Endothelial cell of umbilical vein (primary cell): ENCODE data around the gene EMP3. TPM values are rescaled to one million over a fixed set of nuclear protein-coding genes. Genes with fewer than 3 reads are reported as not detected.

Experiments
- BruUV-seq: library from RNA; stranded (reverse); fragments of 400-500 nt; replicated peaks from 2 replicates; lab custom pipeline; 2021; lab: Mats Ljungman, UMichigan
- CTCF ChIA-PET: fragments of 300-600, 350-600 bp; sonication (Branson Sonifier 250); formaldehyde crosslinking; loops from one replicate; lab custom pipeline; 2021; ENCODE audit warnings: antibody characterized with exemption, inconsistent platforms; lab: Charles Lee
- POLR2A ChIA-PET: fragments of 300-600, 350-600 bp; sonication (Branson Sonifier 250); formaldehyde crosslinking; loops from one replicate; lab custom pipeline; 2021; ENCODE audit warnings: antibody characterized with exemption, inconsistent platforms; lab: Charles Lee
- DNase-seq: peaks from one replicate; pipeline ENCODE4 v3.0.0-alpha.2; 2011; ENCODE audit warnings: low read depth, low spot score
- FAIRE-seq: peaks from 2 replicates; lab custom pipeline; 2011; peaks lifted over from hg19 to GRCh38; lab: Jason Lieb, UNC
- H2AFZ ChIP-seq: 2 replicates; pipeline ENCODE4 v1.6.0; 2012; ENCODE audit warnings: low read depth, low read length, control low read depth, inconsistent platforms
- H3K27ac ChIP-seq: 2 replicates; pipeline ENCODE4 v1.5.1; 2011; ENCODE audit warnings: low read depth, mild to moderate bottlenecking, control low read depth, low read length, moderate library complexity; ENCODE audit not compliant: insufficient read depth
- H3K27me3 ChIP-seq, 2 experiments: 2 replicates each; pipeline versions ENCODE4 v1.6.0 to v1.6.1; 2011; ENCODE audit warnings: low read length in 2 of 2, mixed read lengths in 1 of 2; ENCODE audit not compliant: control insufficient read depth in 2 of 2, insufficient read depth in 2 of 2
- H3K36me3 ChIP-seq, 2 experiments: 2 replicates in 1 of 2; 3 replicates in 1 of 2; pipeline ENCODE4 v1.5.1; 2011; ENCODE audit warnings: low read length in 2 of 2, mild to moderate bottlenecking in 1 of 2, moderate library complexity in 1 of 2; ENCODE audit not compliant: control insufficient read depth in 2 of 2, insufficient read depth in 2 of 2; ENCODE audit errors: extremely low read depth in 1 of 2
- H3K4me1 ChIP-seq: 3 replicates; pipeline ENCODE4 v1.5.1; 2011; ENCODE audit warnings: mild to moderate bottlenecking, low read length; ENCODE audit not compliant: control insufficient read depth, insufficient read depth; ENCODE audit errors: extremely low read depth
- H3K4me2 ChIP-seq: 2 replicates; pipeline ENCODE4 v1.6.1; 2011; ENCODE audit warnings: low read length, control low read depth, mixed read lengths; ENCODE audit not compliant: insufficient read depth
- H3K4me3 ChIP-seq, 3 experiments: fragments of 200-600 bp in 1 of 3; sonication (generic), shearing (Covaris generic) in 1 of 3; replicated peaks in 1 of 3; 2 replicates each; pipeline ENCODE4 v1.5.1; 2011 to 2016; ENCODE audit warnings: control low read depth in 3 of 3, low read length in 3 of 3, mild to moderate bottlenecking in 2 of 3, inconsistent platforms in 1 of 3, low read depth in 1 of 3, moderate library complexity in 1 of 3; ENCODE audit not compliant: insufficient read depth in 1 of 3
- H3K79me2 ChIP-seq: 2 replicates; pipeline ENCODE4 v1.6.0; 2012; ENCODE audit warnings: low read length, inconsistent platforms; ENCODE audit not compliant: control insufficient read depth, insufficient read depth
- H3K9ac ChIP-seq: replicated peaks from 2 replicates; pipeline ENCODE3; 2011; ENCODE audit warnings: low read length, control low read depth; ENCODE audit not compliant: insufficient read depth; ENCODE audit errors: extremely low read depth
- H3K9me1 ChIP-seq: replicated peaks from 3 replicates; pipeline ENCODE4 v1.6.0; 2011; ENCODE audit warnings: mild to moderate bottlenecking, low read length; ENCODE audit not compliant: control insufficient read depth, insufficient read depth; ENCODE audit errors: extremely low read depth
- H3K9me3 ChIP-seq: replicated peaks from 2 replicates; pipeline ENCODE4 v1.5.1; 2012; ENCODE audit warnings: low read length, inconsistent platforms; ENCODE audit not compliant: control insufficient read depth, insufficient read depth
- H4K20me1 ChIP-seq: replicated peaks from 2 replicates; pipeline ENCODE3; 2011; ENCODE audit warnings: mild to moderate bottlenecking, low read length; ENCODE audit not compliant: control insufficient read depth, insufficient read depth; ENCODE audit errors: extremely low read depth
- EZH2 ChIP-seq: IDR thresholded peaks from 2 replicates; pipeline ENCODE4 v1.6.1; 2012; ENCODE audit warnings: borderline replicate concordance, low read depth, mild to moderate bottlenecking, moderate library complexity, low read length, inconsistent platforms; ENCODE audit not compliant: severe bottlenecking
- FOS ChIP-seq: IDR thresholded peaks from 2 replicates; pipeline ENCODE4 v1.6.1; 2011; ENCODE audit warnings: mild to moderate bottlenecking, low read length, moderate library complexity, borderline replicate concordance; ENCODE audit not compliant: insufficient read depth
- GATA2 ChIP-seq: IDR thresholded peaks from 2 replicates; pipeline ENCODE4 v1.7.0; 2011; ENCODE audit warnings: low read depth, mild to moderate bottlenecking, moderate library complexity, mixed read lengths, low read length; ENCODE audit not compliant: insufficient read length, insufficient read depth
- JUN ChIP-seq: IDR thresholded peaks from 2 replicates; pipeline ENCODE4 v1.6.1; 2011; ENCODE audit warnings: borderline replicate concordance, low read depth; ENCODE audit not compliant: insufficient read length, insufficient read depth
- MYC ChIP-seq: IDR thresholded peaks from one replicate; pipeline ENCODE4 v1.6.1; 2011; ENCODE audit warnings: mild to moderate bottlenecking, low read depth, low read length
- POLR2A ChIP-seq: IDR thresholded peaks from 2 replicates; pipeline ENCODE4 v1.6.1; 2012; ENCODE audit warnings: low read depth, mild to moderate bottlenecking, control low read depth, low read length
- POLR2AphosphoS5 ChIP-seq: IDR thresholded peaks from 2 replicates; pipeline ENCODE4 v1.6.1; 2012; ENCODE audit warnings: low read depth, mild to moderate bottlenecking, control low read depth, low read length, moderate library complexity; ENCODE audit not compliant: insufficient read depth
- dilution Hi-C: fragments of 300-500 bp; cut with MboI; formaldehyde crosslinking; loops from one replicate; pipeline ENCODE4 v1.15.0; 2019; ENCODE audit warnings: low sequenced_read_pairs; ENCODE audit not compliant: extremely low pct_ligation_motif_present
- intact Hi-C: fragments of 100-400 bp; cut with micrococcal nuclease; formaldehyde crosslinking; loops from one replicate; pipeline ENCODE4 v1.10.0; 2022
- polyA plus RNA-seq, 4 experiments: library from polyadenylated mRNA; depleted of rRNA in 3 of 4; stranded (reverse) in 3 of 4; unstranded in 1 of 4; fragments of >200 nt; gene quantifications; 2 replicates each; pipeline versions ENCODE4 v1.2.1 to v1.2.3, GENCODE V29; 2011 to 2012; ENCODE audit warnings: missing spikeins in 1 of 4
- total RNA-seq: library from RNA; stranded (reverse); gene quantifications from 2 replicates; pipeline ENCODE4 v1.2.3, GENCODE V29; 2021
- TF ChIP-seq, protein P1 (sequence below): IDR thresholded peaks from 2 replicates; pipeline ENCODE4 v1.6.1; 2011; ENCODE audit not compliant: insufficient read depth, insufficient read length
- TF ChIP-seq, protein P2 (sequence below), 2 donors: IDR thresholded peaks; 1 replicate in 1 of 2; 2 replicates in 1 of 2; pipeline ENCODE4 v1.5.1; 2011; ENCODE audit warnings: low read length in 2 of 2, mild to moderate bottlenecking in 2 of 2, moderate library complexity in 2 of 2, control low read depth in 1 of 2, inconsistent platforms in 1 of 2, low read depth in 1 of 2; ENCODE audit not compliant: insufficient read depth in 1 of 2; ENCODE audit errors: extremely low read depth in 1 of 2

EMP3 gene
- total and polyA plus RNA-seq, 2 donors (not counting 3 experiments of a cell fraction or from before 2014, with no cell fraction given) = 127 to 406 TPM

DNA sequence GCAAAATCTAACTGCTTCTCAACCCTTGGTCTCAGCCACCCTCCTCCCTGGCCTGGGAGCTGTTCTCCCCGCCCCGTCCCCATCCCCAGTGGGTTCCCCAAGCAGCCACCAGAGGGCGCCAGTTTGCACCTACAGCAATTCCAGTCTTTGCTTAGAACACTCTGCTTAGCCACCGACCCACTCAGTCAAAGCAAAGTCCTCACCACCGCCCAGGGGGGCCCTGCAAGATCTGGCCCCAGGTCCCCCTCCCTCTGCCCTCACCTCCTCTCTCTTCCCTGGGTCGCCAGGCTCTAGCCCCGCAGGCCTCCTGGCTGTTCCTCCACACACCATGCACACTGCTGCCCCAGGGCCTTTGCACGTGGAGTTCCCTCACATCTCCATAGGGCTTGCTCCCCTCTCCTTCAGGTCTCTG, 26.0 kb downstream of the EMP3 start:
- BruUV-seq = no TSS peak

DNA sequence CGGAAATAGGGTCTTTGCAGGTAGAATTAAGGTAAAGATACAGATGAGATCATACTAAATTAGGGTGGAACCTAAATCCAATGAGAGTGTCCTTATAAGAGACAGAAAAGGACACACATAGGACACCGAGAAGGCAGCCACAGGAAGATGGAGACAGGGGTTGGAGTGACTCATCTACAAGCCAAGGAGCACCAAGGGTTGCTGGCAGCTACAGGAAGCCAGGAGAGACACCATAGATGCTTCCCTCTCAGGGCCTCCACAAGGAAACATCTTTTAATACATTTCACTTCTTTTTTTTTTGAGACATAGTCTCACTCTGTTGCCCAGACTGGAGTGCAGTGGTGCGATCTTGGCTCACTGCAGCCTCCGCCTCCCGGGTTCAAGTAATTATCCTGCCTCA, 28.3 kb downstream of the EMP3 start:
- H4K20me1 ChIP-seq = no peaks in the 10 kb centered on the region
- TF ChIP-seq POLR2AphosphoS5 = no peak
- TF ChIP-seq, protein P1, sequence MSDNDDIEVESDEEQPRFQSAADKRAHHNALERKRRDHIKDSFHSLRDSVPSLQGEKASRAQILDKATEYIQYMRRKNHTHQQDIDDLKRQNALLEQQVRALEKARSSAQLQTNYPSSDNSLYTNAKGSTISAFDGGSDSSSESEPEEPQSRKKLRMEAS = no peak
- TF ChIP-seq GATA2 = no peak
- TF ChIP-seq, protein P2, sequence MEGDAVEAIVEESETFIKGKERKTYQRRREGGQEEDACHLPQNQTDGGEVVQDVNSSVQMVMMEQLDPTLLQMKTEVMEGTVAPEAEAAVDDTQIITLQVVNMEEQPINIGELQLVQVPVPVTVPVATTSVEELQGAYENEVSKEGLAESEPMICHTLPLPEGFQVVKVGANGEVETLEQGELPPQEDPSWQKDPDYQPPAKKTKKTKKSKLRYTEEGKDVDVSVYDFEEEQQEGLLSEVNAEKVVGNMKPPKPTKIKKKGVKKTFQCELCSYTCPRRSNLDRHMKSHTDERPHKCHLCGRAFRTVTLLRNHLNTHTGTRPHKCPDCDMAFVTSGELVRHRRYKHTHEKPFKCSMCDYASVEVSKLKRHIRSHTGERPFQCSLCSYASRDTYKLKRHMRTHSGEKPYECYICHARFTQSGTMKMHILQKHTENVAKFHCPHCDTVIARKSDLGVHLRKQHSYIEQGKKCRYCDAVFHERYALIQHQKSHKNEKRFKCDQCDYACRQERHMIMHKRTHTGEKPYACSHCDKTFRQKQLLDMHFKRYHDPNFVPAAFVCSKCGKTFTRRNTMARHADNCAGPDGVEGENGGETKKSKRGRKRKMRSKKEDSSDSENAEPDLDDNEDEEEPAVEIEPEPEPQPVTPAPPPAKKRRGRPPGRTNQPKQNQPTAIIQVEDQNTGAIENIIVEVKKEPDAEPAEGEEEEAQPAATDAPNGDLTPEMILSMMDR (IDR thresholded peaks at IDR 0.05; ENCODE audit: extremely low read depth in 1 of 2, insufficient read depth in 1 of 2, low read depth in 1 of 2, low read length in 2 of 2) = no peak
- TF ChIP-seq JUN = no peak
- TF ChIP-seq POLR2A = no peak
- no peak for TF ChIP-seq MYC
- peak; percentile 37 for TF ChIP-seq FOS
- H3K27ac ChIP-seq = no peak overlapping the region
- H3K4me2 ChIP-seq = no peak overlapping the region
- no peak overlapping the region for H3K4me3 ChIP-seq
- H3K36me3 ChIP-seq = no peaks in the 10 kb centered on the region
- H3K4me1 ChIP-seq = no peaks in the 10 kb centered on the region
- no peaks in the 10 kb centered on the region for H3K9me1 ChIP-seq
- no peaks in the 10 kb centered on the region for H3K79me2 ChIP-seq
- CTCF ChIA-PET = interaction anchor here (1.2 kb wide), 1 partner anchor 20 kb away, joined by 3 read pairs; no protein-coding TSS in a partner anchor
- POLR2A ChIA-PET = no interaction called here
- intact Hi-C loops (no loop called here), dilution Hi-C loops (no loop called here)
- no peaks in the 10 kb centered on the region for H3K27me3 ChIP-seq
- H2AFZ ChIP-seq = no peak overlapping the region
- H3K9ac ChIP-seq = no peak overlapping the region
- no TSS peak for BruUV-seq
- no peaks in the 10 kb centered on the region for H3K9me3 ChIP-seq
- FAIRE-seq (no peak), DNase-seq (no peak)

More for the DNA sequence above, 26.0 kb downstream of the EMP3 start:
- H3K4me3 ChIP-seq = no peak overlapping the region
- H3K4me2 ChIP-seq = no peak overlapping the region
- dilution Hi-C loops = no loop called here
- intact Hi-C loops = no loop called here
- POLR2A ChIA-PET = no interaction called here
- no peaks in the 10 kb centered on the region for H3K9me1 ChIP-seq
- CTCF ChIA-PET = interaction anchor here (0.6 to 2.8 kb wide), 26 partner anchors 10 to 257 kb away, joined by 3 to 29 read pairs (median 4); partner anchors contain the start of genes GRWD1, KDELR1, SYNGR4 and TMEM143
- H3K4me1 ChIP-seq = no peaks in the 10 kb centered on the region
- no peaks in the 10 kb centered on the region for H3K79me2 ChIP-seq
- H3K27me3 ChIP-seq = no peaks in the 10 kb centered on the region
- no peak for TF ChIP-seq EZH2
- TF ChIP-seq, protein P2 (IDR thresholded peaks at IDR 0.05; ENCODE audit: extremely low read depth in 1 of 2, insufficient read depth in 1 of 2, low read depth in 1 of 2, low read length in 2 of 2) = peak; percentile 82 to 90
- TF ChIP-seq GATA2 = no peak
- DNase-seq = peak; percentile 57
- no peaks in the 10 kb centered on the region for H3K36me3 ChIP-seq
- H3K27ac ChIP-seq = no peak overlapping the region
- no peaks in the 10 kb centered on the region for H3K9me3 ChIP-seq
- no peaks in the 10 kb centered on the region for H4K20me1 ChIP-seq
- H3K9ac ChIP-seq = no peak overlapping the region
- peak; percentile 68 for FAIRE-seq
- no peak overlapping the region for H2AFZ ChIP-seq
